GM18951 (cell line): ENCODE measurements around the gene TRPT1.
"Not testable (repeated sequence)": the region's sequence is repeated elsewhere in the genome, so short reads cannot be mapped to it uniquely, and the experiment has no call there.

Source experiments
- POLR2A ChIP-seq: IDR thresholded peaks from 4 replicates; pipeline ENCODE4 v1.6.1; 2011; ENCODE audit warnings: mild to moderate bottlenecking; ENCODE audit not compliant: insufficient read length, insufficient read depth; ENCODE audit errors: extremely low read depth
- in situ Hi-C: fragments of 300-500 bp; cut with MboI; formaldehyde crosslinking; loops from one replicate; pipeline ENCODE4 v1.12.0; 2022; ENCODE audit warnings: low sequenced_read_pairs, mixed read lengths, inconsistent platforms; ENCODE audit not compliant: unreplicated experiment

Gene TRPT1

DNA sequence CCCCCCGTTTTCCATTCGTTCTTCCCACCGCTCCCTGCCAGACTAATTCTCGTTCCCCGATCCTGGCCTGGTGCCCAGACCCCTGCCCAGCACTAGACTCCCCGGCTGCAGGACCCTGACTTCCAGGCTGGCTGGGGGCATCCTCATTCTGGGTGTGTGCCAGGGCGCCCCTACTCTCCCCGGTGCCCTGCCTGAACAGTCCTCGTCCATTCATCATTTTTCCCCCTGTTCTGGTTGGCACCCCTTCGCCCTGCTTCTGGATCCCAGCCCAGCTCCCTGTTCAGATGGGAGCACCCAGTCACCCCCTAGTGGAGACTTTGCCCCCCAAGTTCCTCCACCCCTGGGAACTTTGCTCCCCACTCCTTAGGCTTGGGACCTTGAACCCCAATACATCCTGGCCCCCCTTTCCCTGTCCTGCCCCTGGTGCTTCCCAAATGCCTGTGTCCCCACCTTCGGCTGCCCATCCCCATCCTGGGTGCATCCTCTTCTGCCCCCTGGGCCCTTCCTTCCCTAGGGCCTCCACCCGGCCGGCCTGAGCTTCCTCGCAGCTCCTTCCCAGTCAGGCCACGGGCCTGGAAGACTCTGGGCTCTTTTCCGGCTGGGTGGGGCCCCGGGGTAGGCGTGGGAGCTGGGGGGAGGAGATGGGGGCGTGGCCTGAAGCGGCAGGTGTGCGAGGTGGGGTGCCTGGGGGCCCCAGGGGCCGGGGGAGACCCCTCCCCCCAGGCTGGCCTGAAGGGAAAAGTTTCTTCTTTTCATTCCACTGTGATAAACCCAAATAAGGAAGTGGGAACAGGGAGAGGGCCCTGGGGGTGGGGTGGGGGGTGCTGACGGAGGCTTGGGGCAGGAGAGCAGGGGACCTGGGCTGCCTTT is 26.3 kb upstream of the TRPT1 start:
- in situ Hi-C loops: no loop called here

DNA sequence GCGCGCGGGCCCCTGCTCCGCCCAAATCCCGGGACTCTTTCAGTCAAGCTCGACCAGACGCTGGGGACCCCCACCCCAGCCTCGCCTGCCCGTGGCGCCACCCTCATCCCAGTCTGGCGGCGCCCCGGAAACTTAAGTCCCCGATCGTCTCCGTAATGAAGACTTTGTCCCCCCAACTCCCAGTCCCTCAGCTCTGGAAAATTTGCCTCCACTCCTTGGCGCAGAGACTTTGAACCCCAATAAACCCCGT is 25.7 kb upstream of the TRPT1 start:
- no peak for TF ChIP-seq POLR2A
- in situ Hi-C loops: no loop called here

More for the DNA sequence above, 26.3 kb upstream of the TRPT1 start:
- peak; percentile 26 for TF ChIP-seq POLR2A

DNA sequence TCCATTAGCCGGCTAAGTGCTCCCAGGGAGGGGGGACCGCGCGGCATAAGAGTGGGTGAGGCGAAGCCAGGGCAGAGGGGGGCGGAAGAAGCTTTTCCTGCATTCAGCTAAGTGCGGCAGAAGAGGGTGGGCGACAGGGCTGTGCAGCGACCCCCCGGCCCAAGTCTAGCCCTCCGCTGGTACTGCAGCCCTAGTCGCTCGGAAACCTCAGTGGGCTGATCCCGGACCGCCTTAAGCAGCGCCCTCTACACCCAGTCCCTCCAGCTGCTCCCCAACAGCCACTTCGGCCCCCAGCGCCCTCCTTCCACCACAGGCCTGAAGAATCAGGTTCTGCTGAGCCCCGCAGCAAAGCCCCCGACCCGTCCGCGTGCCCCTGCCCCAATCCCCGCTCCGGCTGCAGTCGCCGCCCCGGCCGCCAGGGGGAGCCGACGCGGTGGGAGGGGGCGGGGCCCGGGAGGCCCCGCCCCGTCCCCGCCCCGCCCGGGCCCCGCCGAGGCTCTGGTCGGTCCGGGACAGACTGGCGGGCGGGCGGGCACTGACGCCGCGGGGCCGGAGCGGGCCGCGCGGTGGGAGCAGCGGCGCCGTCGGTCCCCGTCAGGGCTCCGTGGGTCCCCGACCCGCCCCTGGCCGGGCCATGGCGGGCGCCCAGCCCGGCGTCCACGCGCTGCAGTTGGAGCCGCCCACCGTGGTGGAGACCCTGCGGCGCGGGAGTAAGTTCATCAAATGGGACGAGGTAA is 25.2 kb upstream of the TRPT1 start, which contains the start of gene PLCB3:
TSS of gene PLCB3 (plus strand) at position 515 of the 737 bp plus-strand sequence. CDS start at position 635, 120 bp downstream.
- peak; percentile 73 for TF ChIP-seq POLR2A
- in situ Hi-C loops: no loop called here

DNA sequence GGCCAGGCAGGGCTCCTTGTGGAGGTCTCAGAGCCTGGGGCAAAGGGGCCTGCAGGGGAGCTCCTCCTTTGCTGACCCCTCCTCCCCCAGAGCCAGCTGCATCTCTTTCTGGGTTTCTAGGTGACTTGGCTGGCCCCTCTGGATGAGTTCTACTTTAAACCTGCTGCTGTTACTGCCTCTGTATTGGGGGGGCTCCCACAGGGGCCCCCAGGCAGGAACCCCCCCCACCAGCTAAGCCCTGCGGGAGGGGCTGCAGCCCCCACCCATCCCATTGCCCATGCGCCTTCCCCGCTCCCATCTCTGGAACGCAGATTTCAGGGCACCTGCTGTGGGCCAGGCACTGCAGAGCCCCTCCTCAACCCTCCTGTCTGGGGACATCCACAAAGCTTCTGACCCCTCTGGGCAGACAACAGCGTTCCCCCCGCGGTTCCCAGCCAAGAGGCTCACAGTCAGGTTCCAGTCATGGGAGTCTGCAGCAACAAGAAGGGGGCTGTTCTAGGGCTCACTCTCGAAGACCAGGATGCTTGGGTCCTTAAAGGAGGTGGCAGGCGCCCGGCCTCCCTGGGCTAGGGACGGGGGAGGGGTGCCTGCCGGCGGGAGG is 24.5 kb upstream of the TRPT1 start:
- TF ChIP-seq POLR2A: no peak
- in situ Hi-C loops: no loop called here

DNA sequence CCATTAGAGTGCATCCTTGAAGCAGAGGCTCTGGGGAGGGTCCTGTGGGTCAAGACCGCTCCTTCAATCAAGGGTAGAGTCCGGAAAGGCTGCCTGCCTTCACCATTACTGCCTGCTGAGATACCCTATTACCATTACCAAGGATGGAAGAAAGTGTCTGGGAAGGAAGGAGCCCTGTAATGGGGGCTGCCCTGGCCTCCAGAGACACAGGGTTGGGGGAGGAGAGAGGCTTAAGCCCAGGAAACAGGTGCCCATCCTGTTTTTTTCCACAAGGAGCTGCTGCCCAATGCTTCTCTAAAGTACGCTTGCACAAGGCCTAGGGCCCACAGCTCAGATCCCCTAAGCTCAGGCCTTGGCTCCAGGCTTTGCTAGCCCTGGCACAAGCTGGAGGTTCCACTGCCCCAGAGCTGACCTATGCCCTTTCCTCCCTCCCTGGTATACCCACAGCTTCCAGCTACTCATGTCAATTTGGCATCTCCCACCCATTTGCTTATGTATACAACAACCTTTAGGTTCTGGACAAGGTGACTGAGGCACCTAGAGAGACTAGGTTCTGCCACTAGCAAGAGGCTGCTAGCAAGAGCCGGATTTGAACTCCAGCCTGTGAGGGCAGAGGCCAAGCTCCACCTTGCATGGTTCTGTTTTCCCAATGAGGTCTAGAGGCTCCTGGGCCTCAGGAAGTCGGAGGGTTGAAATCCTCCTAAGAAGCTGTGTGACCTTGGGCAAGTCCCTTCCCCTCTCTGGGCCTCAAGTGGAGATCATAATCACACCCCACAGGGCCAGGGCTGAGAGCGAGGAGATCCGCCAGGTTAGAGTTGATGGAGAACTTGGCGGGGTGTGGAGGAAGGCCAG is 23.8 kb upstream of the TRPT1 start:
- in situ Hi-C loops: no loop called here
- no peak for TF ChIP-seq POLR2A

DNA sequence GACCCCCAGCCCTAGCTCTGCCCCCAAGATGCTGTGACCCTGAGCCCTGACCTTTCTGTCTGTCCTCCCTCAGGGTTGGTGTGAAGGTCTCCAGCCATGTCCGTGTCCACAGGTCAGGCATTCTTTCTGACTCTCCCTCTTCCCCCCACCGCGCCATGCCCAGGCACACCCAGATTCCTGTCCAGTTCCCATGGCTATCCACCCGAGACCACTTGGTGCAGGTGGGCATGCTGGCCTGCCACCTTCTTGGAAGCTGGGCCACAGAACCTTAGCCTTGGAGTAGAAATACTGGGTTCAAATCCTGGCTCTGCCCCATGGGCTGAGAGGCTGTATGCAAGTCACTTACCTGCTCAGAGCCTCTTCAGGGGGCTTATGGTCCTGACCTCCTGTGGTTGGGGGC is 23.1 kb upstream of the TRPT1 start:
- in situ Hi-C loops: no loop called here
- TF ChIP-seq POLR2A: no peak

DNA sequence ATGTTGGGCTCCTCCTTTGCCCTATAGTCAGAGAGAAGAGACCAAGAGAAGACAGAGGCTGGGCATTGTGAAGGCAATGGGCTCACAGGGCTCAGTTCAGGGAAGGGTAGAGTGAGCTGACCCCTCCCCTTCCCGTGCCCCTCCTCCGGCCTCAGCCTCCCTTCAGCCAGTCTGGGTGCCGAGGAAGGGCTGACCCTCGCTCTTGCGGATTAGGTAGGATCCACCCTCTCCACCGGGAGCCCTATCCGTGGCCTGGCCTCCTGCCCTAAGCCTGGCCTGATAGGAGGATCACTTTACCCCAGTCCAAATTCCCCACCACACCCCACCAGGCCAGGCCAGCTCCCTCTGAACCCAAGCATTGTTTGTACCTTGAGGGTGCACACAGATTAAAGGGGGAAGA is 22.6 kb upstream of the TRPT1 start:
- in situ Hi-C loops: no loop called here
- TF ChIP-seq POLR2A: no peak

DNA sequence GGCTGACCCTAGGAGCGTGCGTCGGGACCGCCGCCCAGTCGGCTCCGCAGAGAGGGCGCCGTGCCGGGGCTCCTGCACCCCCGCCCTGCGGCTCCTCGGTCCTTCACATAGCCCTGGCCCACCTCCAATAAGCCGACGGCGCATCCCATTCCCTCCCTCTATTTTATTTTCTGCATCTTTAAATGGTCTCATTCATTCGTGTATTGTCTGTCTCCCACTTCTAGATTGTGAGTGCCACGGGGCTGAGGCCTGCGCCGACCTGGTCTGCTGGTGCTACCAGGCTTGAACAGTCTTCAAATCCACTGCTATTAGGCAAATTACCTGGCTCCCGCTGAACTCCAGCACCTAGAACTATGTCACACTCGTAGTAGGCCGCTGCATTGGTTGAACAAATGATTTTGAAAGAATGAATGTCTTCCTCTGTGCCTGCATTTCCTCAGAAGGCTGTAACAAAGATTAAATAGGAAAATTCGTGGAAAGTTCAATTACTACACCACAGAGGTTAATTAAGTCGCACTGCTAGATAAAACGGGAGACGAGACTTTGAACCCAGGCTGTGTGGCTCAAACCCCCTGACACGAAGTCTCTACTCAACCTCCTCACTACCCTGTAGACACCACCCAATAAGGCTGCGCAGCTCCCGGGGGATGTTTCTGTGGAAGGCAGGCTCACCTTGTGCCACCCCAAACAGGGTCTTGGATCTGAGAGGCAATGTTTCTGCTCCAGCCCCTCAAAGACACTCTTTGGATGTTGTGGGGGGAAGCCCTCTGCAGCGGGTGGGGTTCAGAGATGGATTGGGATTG is 21.9 kb upstream of the TRPT1 start:
- in situ Hi-C loops: no loop called here
- no peak for TF ChIP-seq POLR2A

DNA sequence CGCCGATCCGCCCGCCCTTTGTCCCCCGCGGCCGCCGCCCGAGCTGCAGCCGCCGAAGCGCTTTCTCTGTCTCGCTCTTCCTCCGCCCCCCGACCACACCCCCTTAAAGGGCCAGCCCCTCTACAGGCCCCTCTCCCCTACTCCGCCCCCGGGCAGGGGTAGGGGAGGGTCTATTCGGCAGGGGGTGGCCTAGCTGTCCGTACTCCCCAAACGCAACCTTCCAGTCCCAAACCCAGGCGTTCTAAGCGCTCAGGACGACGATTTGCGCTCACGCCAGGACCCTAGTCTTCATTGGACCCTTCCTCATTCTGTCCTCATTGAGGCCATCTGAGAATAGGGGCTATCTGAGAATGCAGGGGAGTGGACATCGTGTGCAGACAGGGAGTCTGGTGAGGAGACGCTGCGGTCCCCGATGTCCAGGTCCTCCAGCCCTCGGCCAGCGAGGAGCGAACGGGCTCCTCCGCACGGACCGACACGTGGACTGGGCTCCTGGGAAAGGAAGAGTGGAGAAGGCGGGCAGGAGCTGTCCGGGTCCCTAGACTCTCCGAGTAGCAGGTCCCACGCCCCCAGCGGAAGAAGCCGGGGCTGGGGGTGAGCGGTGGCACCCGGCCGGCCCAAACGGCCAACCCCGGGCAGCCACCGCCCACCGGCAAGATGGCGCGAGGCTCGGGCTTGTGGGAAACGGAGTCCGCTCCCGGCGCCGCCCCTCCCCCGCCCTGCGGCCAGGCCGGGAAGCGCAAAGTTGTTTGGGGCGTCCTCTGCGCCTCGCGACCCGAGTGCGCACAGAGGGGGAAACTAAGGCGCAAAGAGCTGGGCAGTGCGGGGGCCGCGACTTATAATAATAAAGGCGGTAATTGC is 21.1 kb upstream of the TRPT1 start, which contains the start of gene PPP1R14B:
TSS of gene PPP1R14B (minus strand) at position 73 of the 858 bp plus-strand sequence. CDS start 270 bp downstream, outside the sequence.
- TF ChIP-seq POLR2A: no peak
- in situ Hi-C loops: no loop called here

DNA sequence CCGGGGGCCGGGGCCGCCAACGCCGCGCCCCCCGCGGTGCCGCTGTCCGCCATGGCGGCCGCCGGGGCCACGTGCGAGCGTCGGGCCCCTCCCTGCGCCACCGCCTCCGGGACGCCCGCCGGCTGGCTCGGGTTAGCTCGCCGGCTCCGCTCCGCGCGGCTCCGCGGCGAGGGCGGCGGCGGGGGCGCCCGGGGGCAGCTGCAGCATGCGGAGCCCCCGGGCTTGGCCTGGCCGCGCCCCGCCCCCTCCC is 20.6 kb upstream of the TRPT1 start:
- in situ Hi-C loops: not testable (repeated sequence)
- TF ChIP-seq POLR2A: peak; percentile 42

DNA sequence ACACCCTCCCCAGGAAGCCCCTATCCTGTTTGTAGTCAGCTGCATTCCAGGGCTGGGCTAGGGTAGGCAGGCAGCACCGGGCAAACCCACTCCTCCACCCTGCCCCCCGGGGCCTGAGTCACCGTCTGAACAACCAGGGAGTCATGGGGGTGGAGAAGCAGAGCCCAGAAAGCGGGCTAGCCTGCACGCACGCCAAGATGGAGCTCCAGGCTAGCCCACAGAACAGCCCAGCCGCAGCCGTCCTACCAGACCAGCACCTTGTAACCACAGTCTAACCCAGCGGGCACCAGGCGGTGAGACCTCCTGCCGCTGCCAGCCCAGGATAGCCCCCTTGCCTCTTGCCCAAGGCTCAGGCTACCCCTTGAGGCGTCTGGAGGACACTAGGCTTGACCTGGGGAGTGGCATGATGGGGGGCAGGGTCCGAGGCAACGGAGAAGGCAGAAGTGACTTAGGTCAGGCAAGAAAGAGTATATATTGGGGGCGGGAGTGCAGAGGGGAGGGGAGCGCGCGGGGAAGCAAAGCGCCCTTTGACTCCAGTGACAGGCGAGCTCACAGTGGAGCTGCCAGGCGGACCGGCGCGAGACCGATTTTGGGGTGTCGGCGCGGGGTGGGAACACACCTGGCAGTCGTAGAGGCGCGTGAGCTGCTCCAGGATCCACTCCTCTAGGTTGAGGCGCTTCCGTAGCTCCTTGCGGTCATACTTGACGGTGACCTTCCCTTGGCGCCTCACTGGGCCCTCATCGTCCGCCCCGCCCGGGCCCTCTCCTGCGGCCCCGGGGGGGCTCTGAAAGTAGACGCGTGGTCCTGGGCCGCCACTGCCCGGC is 20.0 kb upstream of the TRPT1 start:
- no peak for TF ChIP-seq POLR2A
- in situ Hi-C loops: no loop called here

DNA sequence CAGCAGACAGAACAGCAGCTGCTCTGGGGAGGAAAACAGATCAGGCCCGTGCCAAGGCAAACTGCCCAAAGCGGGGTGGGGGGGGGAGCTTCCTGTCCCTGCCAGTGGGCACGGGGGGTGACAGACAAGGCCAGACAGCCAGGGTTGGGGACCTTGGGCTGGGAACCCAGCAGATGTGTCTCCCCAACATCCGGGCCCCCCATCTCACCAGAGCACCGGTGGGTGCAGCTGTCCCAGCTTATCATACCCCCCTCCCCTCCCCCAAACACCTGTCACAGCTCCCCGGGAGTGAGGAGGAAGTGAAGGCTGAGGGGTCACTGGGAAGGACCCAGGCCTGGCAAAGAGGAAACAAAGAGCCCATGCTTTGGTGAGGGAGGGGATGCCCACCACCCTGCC is 19.4 kb upstream of the TRPT1 start:
- TF ChIP-seq POLR2A: no peak
- in situ Hi-C loops: no loop called here
